HG03442 (cell line): Measurements from ENCODE around the gene FFAR1.
"Not testable (repeated sequence)": the region's sequence is repeated elsewhere in the genome, so short reads cannot be mapped to it uniquely, and the experiment has no call there.

ENCODE experiments used
- ATAC-seq: cut with Tn5 transposase; IDR thresholded peaks from one replicate; pipeline ENCODE4 v1.9.1; 2021; ENCODE audit warnings: mild to moderate bottlenecking, moderate library complexity; ENCODE audit not compliant: unreplicated experiment

The FFAR1 gene

GRCh38 chr19:35341006-35341405, 6.7 kb upstream of the FFAR1 start:
- no peak for ATAC-seq

GRCh38 chr19:35341565-35342225, 6.0 kb upstream of the FFAR1 start:
- no peak for ATAC-seq

- no peak for ATAC-seq
Measured at GRCh38 chr19:35342430-35342829, 5.3 kb upstream of the FFAR1 start.

- no peak for ATAC-seq
Measured at GRCh38 chr19:35344511-35345031, 3.1 kb upstream of the FFAR1 start.

- ATAC-seq = no peak
Measured at GRCh38 chr19:35345671-35346111, 2.0 kb upstream of the FFAR1 start.

- ATAC-seq = no peak
Measured at GRCh38 chr19:35346193-35347052, 1.3 kb upstream of the FFAR1 start.

- no peak for ATAC-seq
Measured at GRCh38 chr19:35347930-35348298, 212 bp downstream of the FFAR1 start.

- no peak for ATAC-seq
Measured at GRCh38 chr19:35348911-35349611, 1.4 kb downstream of the FFAR1 start.

GRCh38 chr19:35349614-35350521, 2.2 kb downstream of the FFAR1 start:
- ATAC-seq = no peak

- ATAC-seq = no peak
Measured at GRCh38 chr19:35350591-35350990, 2.9 kb downstream of the FFAR1 start.

GRCh38 chr19:35351411-35352176, 3.9 kb downstream of the FFAR1 start:
- ATAC-seq = no peak

GRCh38 chr19:35352177-35352447, 4.4 kb downstream of the FFAR1 start:
- ATAC-seq = no peak

- no peak for ATAC-seq
Measured at GRCh38 chr19:35352448-35353304, 5.0 kb downstream of the FFAR1 start.

GRCh38 chr19:35353635-35354034, 5.9 kb downstream of the FFAR1 start:
- no peak for ATAC-seq

GRCh38 chr19:35354898-35355297, 7.2 kb downstream of the FFAR1 start:
- ATAC-seq = no peak

- no peak for ATAC-seq
Measured at GRCh38 chr19:35355791-35356460, 8.2 kb downstream of the FFAR1 start.

- no peak for ATAC-seq
Measured at GRCh38 chr19:35357867-35358573, 10.3 kb downstream of the FFAR1 start, which contains the start of gene FFAR3. TSS of gene FFAR3 (plus strand) at chr19:35358460. CDS start at chr19:35358891, 431 bp downstream.

- not testable (repeated sequence) for ATAC-seq
Measured at GRCh38 chr19:35358834-35359233, 11.1 kb downstream of the FFAR1 start.
